HepG2 (cell line): ENCODE measurements around the gene SLC25A45.

ENCODE experiments used
- CBX1 ChIP-seq: IDR thresholded peaks from one replicate; pipeline ENCODE4 v1.6.1; 2016; ENCODE audit warnings: antibody characterized with exemption, low read depth
- GTF2F1 ChIP-seq: fragments of 150-350 bp; IDR thresholded peaks from 2 replicates; pipeline ENCODE4 v1.6.1; 2014; ENCODE audit warnings: low read length
- KAT2B ChIP-seq: fragments of 150-350 bp; IDR thresholded peaks from 2 replicates; pipeline ENCODE4 v1.6.1; 2014; ENCODE audit warnings: low read depth, low read length, borderline replicate concordance
- RFX5 ChIP-seq: IDR thresholded peaks from 2 replicates; pipeline ENCODE4 v1.6.1; 2011; ENCODE audit warnings: low read depth, low read length, improper control_type of control experiment
- RNF2 ChIP-seq: fragments of 450-650 bp; conservative IDR thresholded peaks from 2 replicates; pipeline ENCODE4 v1.6.1; 2016; ENCODE audit warnings: low read depth
- ZBTB1 ChIP-seq: sonication (generic); formaldehyde crosslinking; IDR thresholded peaks from 2 replicates; pipeline ENCODE4 v1.4.0; 2020; ENCODE audit warnings: missing genetic modification reagents, borderline replicate concordance
- ZNF264 ChIP-seq: sonication (generic); formaldehyde crosslinking; IDR thresholded peaks from 2 replicates; pipeline ENCODE4 v1.4.0; 2020; ENCODE audit warnings: missing genetic modification reagents
- TF ChIP-seq, protein P1 (sequence below): sonication (generic); formaldehyde crosslinking; IDR thresholded peaks from 2 replicates; pipeline ENCODE4 v1.5.0; 2020; ENCODE audit warnings: missing genetic modification reagents

DNA sequence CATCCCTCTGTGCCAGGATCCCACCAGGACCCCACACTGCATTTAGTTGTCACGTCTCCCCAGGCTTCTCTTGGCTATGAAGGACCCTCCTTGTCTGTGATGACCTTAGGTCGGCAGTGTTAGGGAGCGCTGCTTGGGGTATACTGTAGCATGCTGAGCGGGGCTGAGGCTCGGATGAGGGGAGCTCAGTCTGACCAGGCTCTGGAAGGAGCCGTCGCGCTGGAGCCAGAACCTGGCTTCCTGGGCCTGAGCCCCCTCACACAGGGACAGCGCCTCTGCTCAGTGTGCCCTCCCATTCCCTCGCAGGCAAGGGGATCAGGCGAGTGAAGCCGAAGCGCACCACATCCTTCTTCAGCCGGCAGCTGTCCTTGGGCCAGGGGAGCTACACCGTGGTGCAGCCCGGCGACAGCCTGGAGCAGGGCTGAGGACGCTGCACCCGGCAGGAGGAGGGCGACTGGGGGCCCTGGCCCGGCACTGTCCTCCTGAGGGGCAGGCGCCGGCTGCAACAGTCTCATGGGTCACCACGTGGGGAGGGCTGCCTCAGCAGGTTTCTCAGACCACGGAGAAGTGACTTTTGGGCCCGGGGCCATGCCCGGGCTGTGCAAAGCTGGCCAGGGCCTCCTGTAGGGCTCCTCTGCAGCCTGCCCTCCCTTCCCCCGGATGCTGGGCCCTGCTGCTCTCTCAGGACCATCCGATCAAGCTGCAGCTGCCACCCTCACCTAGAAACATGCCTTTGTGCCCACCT is 28.7 kb upstream of the SLC25A45 start:
- TF ChIP-seq CBX1 = no peak
- no peak for TF ChIP-seq GTF2F1
- TF ChIP-seq, protein P1, sequence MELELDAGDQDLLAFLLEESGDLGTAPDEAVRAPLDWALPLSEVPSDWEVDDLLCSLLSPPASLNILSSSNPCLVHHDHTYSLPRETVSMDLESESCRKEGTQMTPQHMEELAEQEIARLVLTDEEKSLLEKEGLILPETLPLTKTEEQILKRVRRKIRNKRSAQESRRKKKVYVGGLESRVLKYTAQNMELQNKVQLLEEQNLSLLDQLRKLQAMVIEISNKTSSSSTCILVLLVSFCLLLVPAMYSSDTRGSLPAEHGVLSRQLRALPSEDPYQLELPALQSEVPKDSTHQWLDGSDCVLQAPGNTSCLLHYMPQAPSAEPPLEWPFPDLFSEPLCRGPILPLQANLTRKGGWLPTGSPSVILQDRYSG = no peak
- no peak for TF ChIP-seq KAT2B
- no peak for TF ChIP-seq RFX5
- TF ChIP-seq ZNF264 (CRISPR knock-in tag) = no peak
- TF ChIP-seq RNF2 = no peak
- TF ChIP-seq ZBTB1 (CRISPR knock-in tag) = no peak
